HepG2 (cell line): Measurements from ENCODE around the gene IFT57.

Source experiments
- ATF1 ChIP-seq: IDR thresholded peaks from 2 replicates; pipeline ENCODE4 v1.6.1; 2016; ENCODE audit warnings: mild to moderate bottlenecking, control low read depth
- CCAR2 ChIP-seq: fragments of 200-400 bp; formaldehyde crosslinking; optimal IDR thresholded peaks from 2 replicates; pipeline ENCODE3; 2018; ENCODE audit warnings: low read depth, mild to moderate bottlenecking, low read length, moderate library complexity
- HDAC2 ChIP-seq: sonication (generic); formaldehyde crosslinking; IDR thresholded peaks from 2 replicates; pipeline ENCODE4 v1.4.0; 2020; ENCODE audit warnings: missing genetic modification reagents
- HDAC6 ChIP-seq: fragments of 200-600 bp; sonication (generic); IDR thresholded peaks from 2 replicates; pipeline ENCODE4 v1.7.0; 2017; ENCODE audit warnings: mild to moderate bottlenecking, antibody characterized with exemption, low read length, low read depth
- MAX ChIP-seq: IDR thresholded peaks from 2 replicates; pipeline ENCODE4 v1.6.1; 2012; ENCODE audit warnings: inconsistent platforms
- MXD3 ChIP-seq: IDR thresholded peaks from 2 replicates; pipeline ENCODE4 v1.6.1; 2016; ENCODE audit warnings: mild to moderate bottlenecking, missing biosample characterization, missing genetic modification reagents
- POLR2A ChIP-seq, 2 experiments: IDR thresholded peaks; 2 replicates each; pipeline ENCODE4 v1.6.1; 2011; ENCODE audit warnings: low read depth in 2 of 2, low read length in 2 of 2, mild to moderate bottlenecking in 1 of 2, moderate library complexity in 1 of 2; ENCODE audit not compliant: insufficient read depth in 1 of 2
- SETDB1 ChIP-seq: sonication (generic); formaldehyde crosslinking; IDR thresholded peaks from 2 replicates; pipeline ENCODE4 v1.5.1; 2020; ENCODE audit warnings: missing genetic modification reagents, mild to moderate bottlenecking, borderline replicate concordance
- TOE1 ChIP-seq: sonication (generic); formaldehyde crosslinking; IDR thresholded peaks from 2 replicates; pipeline ENCODE4 v1.4.0; 2020; ENCODE audit warnings: mild to moderate bottlenecking, missing genetic modification reagents
- ZFAT ChIP-seq: sonication (generic); formaldehyde crosslinking; conservative IDR thresholded peaks from 2 replicates; pipeline ENCODE4 v1.8.1; 2023; ENCODE audit warnings: missing genetic modification reagents, inconsistent platforms
- ZFP91 ChIP-seq: sonication (generic); formaldehyde crosslinking; IDR thresholded peaks from 2 replicates; pipeline ENCODE4 v1.9.0; 2022; ENCODE audit warnings: missing genetic modification reagents, mild to moderate bottlenecking, borderline replicate concordance
- ZNF121 ChIP-seq: sonication (generic); formaldehyde crosslinking; IDR thresholded peaks from 2 replicates; pipeline ENCODE4 v1.5.0; 2020; ENCODE audit warnings: mild to moderate bottlenecking, missing genetic modification reagents
- ZNF333 ChIP-seq: sonication (generic); formaldehyde crosslinking; IDR thresholded peaks from 2 replicates; pipeline ENCODE4 v1.4.0; 2020; ENCODE audit warnings: mild to moderate bottlenecking, missing genetic modification reagents, borderline replicate concordance
- ZNF709 ChIP-seq: sonication (generic); formaldehyde crosslinking; IDR thresholded peaks from 2 replicates; pipeline ENCODE4 v1.5.0; 2020; ENCODE audit warnings: mild to moderate bottlenecking, missing genetic modification reagents

GRCh38 chr3:108153451-108153981, 68.7 kb downstream of the IFT57 start:
- TF ChIP-seq ZFP91 (CRISPR knock-in tag): no peak
- no peak for TF ChIP-seq MXD3 (CRISPR knock-in tag)
- TF ChIP-seq HDAC6: no peak
- no peak for TF ChIP-seq ZNF333
- TF ChIP-seq POLR2A (IDR thresholded peaks at IDR 0.05; ENCODE audit: insufficient read depth in 1 of 2, low read depth in 2 of 2, low read length in 2 of 2): no peak
- TF ChIP-seq ZNF121 (CRISPR knock-in tag): no peak
- TF ChIP-seq ZNF709 (CRISPR knock-in tag): no peak
- no peak for TF ChIP-seq TOE1 (CRISPR knock-in tag)
- TF ChIP-seq MAX: no peak
- TF ChIP-seq CCAR2: no peak
- TF ChIP-seq ATF1: no peak
- no peak for TF ChIP-seq HDAC2 (CRISPR knock-in tag)
- no peak for TF ChIP-seq SETDB1 (CRISPR knock-in tag)
- TF ChIP-seq ZFAT (CRISPR knock-in tag): no peak
